Stimulated activated CD4-positive, alpha-beta T cell treated with anti-CD3 and anti-CD28 coated beads, Interleukin-1b, Interleukin-23, amount 100 ng/mL, for 4 hours (primary cell): ENCODE results near the gene LDAH.
A peak's percentile ranks its signal among the peaks of the same experiment; 100 is the strongest.

Experiments
- DNase-seq, 2 donors: peaks; one replicate each; pipeline ENCODE4 v3.0.0-alpha.2; 2020; ENCODE audit warnings: low read depth in 2 of 2

Gene LDAH

GRCh38 chr2:20667531-20668401, 155.1 kb downstream of the LDAH start:
- DNase-seq: no peak

- DNase-seq: no peak
Observed at GRCh38 chr2:20667151-20667530, 155.8 kb downstream of the LDAH start.

- DNase-seq: no peak
Observed at GRCh38 chr2:20666304-20667150, 156.4 kb downstream of the LDAH start, which contains the start of gene GDF7. TSS of gene GDF7 (plus strand) at chr2:20667144. CDS start at chr2:20667240, 96 bp downstream.

GRCh38 chr2:20666005-20666303, 156.9 kb downstream of the LDAH start:
- no peak for DNase-seq

GRCh38 chr2:20665243-20666004, 157.5 kb downstream of the LDAH start:
- no peak for DNase-seq

- DNase-seq: no peak
Observed at GRCh38 chr2:20664431-20665242, 158.3 kb downstream of the LDAH start.

GRCh38 chr2:20664071-20664390, 158.9 kb downstream of the LDAH start:
- no peak for DNase-seq

GRCh38 chr2:20663196-20664070, 159.5 kb downstream of the LDAH start:
- no peak for DNase-seq

GRCh38 chr2:20662308-20662937, 160.5 kb downstream of the LDAH start:
- DNase-seq: no peak

GRCh38 chr2:20661421-20662307, 161.2 kb downstream of the LDAH start:
- peak; percentile 46 to 55 for DNase-seq

- DNase-seq: no peak
Observed at GRCh38 chr2:20660506-20661420, 162.1 kb downstream of the LDAH start.

- DNase-seq: no peak
Observed at GRCh38 chr2:20657522-20658235, 165.2 kb downstream of the LDAH start.

GRCh38 chr2:20656561-20656960, 166.3 kb downstream of the LDAH start:
- no peak for DNase-seq

GRCh38 chr2:20654535-20654813, 168.4 kb downstream of the LDAH start:
- no peak for DNase-seq

GRCh38 chr2:20653695-20654534, 169.0 kb downstream of the LDAH start:
- no peak for DNase-seq
